Middle frontal gyrus (tissue), 1 donor: Measurements from ENCODE around the gene TUBB.
"Not testable (repeated sequence)": the region's sequence is repeated elsewhere in the genome, so short reads cannot be mapped to it uniquely, and the experiment has no call there.

Experiments used
- DNase-seq: peaks from one replicate; pipeline ENCODE4 v3.0.0-alpha.2; 2015; ENCODE audit warnings: low spot score; ENCODE audit errors: extremely low spot score

The TUBB gene

DNA sequence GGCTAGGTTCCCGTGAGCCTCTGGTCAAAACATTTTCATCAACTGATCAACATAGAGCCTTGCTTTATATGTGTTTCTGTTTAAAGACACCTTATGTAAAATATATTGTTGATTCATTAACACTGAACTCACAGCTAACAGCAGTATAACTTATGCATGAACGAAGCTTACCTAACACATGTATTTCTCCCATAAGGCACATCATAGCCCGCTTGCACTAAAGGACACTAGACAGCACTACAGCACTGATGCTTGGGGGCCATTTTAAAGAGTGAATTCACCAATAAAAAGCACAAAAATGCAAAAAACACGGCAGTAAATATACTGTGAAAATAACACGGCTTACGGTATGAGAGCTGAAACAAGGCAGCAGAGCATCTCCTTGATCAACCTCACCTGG, 18.4 kb downstream of the TUBB start:
- no peak for DNase-seq

DNA sequence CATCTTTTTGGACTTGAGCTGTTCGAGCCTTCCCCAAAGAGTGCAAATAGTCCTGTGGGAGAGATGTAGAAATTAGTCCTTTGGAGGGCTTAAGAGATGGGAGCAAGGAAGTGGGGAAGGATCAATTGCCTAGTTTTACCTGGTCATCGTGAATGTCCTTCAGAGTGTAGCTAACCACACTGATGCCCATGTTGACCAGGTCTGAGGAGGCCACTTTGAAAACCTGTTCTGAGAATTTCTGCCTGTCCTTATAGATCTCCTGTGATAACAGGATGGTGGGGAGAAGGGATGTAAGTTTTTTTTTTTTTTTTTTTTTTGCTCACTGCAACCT, 20.4 kb downstream of the TUBB start:
- DNase-seq: no peak

GRCh38 chr6:30741063-30741779, 21.1 kb downstream of the TUBB start:
- no peak for DNase-seq

- no peak for DNase-seq
These were observed 21.7 kb downstream of the TUBB start for GRCh38 chr6:30741789-30742315.

DNA sequence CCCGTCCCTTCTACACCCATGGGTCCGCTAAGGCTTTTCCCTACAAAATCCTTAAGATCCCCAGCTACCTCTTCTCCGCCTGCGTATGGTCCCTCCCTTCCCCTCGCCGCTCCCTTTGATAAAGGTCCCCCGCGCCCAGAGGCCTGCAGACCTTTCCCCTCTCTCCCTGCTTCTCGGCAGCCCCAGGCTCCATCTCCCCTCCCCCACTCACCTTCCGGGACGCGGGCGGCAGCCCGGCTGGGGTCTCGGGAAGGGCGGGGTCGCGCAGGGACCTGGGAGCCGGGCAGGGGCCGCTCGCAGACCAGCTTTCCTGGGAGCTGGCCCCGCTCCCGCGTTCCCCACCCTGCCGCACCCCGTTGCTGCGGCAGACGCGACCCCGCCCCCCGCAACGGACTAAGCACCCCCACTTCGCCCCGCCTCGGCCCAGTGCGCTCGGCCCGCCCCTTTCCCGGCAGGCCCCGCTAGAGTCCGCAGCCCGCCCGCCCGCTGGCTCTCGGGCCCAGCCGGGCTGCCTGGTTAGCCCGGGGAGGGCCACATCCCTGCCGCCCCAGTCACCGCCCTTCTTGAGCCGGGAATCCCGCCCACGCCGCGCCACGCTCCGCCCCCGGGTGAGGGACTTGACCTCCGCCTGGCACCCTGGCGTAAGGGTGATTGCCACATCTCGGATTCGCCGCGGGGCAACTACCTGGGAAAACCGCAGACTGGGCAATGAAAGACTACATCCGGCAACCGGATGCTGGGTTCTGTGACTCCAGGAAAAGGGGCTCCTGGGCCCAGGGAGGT, 22.4 kb downstream of the TUBB start, which contains the start of gene FLOT1:
Gene FLOT1, minus strand, starts transcription at position 372 of the 783 bp plus-strand sequence. CDS start 498 bp downstream, outside the sequence.
- DNase-seq: peak; percentile 77

- DNase-seq: no peak
These were observed 23.2 kb downstream of the TUBB start for GRCh38 chr6:30743099-30744053.

DNA sequence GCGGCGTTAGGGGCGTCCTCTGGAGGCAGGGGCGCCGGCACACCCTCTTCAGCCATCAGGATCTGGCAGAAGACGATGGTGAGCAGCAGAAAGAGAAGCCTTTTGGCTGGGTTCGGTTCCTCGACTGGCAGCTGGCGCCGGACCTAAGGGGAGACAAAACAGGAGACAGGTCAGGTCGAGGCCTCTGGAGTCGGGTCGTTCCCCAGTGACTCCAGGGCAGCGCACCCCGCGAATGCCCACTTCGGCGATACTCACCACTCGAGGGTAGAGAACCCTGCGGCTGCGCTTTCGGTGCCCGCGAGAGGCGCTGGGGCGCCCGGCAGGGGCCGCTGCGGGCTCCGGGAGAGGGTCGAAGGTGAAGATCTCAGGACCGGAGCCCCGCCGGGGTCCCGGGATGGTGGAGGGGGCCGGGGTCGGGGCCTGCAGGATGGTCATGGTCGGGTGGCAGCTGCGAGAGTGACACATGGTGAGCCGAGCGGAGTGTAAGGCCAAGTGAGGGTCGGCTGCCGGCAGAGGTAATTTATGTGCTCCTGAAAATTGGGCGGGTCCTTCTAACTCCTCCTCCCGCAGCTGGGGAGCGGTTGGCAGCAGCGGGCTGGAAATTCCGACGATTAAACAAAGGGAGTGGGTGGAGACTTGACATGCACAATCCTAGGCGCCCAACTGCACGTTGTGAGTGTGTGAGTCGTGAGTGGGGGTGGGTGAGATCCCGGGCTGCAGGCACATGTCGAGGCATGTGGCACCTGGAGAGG, 24.1 kb downstream of the TUBB start, which contains the start of gene IER3:
Gene IER3, minus strand, starts transcription at position 494 of the 752 bp plus-strand sequence. Its CDS starts 29 bp downstream, at position 465.
- no peak for DNase-seq

DNA sequence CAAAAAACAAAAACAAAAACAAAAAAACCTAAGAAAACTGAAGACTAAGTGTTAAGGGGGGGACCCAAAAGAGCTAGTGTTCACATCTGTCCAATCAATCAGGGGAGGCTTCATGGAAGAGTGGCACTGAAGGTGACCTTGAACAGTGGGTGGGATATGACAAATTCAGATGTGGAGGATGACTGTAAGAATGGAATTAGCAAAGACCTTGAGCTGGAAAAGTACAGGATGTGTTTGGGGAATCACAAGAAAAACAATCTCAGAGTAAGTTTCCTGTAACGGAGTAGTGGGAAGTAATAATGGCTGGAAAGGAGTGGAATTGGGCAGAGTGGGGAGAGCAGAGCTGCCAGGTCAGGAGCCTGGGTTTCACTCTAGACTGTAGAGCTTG, 27.1 kb downstream of the TUBB start:
- no peak for DNase-seq

DNA sequence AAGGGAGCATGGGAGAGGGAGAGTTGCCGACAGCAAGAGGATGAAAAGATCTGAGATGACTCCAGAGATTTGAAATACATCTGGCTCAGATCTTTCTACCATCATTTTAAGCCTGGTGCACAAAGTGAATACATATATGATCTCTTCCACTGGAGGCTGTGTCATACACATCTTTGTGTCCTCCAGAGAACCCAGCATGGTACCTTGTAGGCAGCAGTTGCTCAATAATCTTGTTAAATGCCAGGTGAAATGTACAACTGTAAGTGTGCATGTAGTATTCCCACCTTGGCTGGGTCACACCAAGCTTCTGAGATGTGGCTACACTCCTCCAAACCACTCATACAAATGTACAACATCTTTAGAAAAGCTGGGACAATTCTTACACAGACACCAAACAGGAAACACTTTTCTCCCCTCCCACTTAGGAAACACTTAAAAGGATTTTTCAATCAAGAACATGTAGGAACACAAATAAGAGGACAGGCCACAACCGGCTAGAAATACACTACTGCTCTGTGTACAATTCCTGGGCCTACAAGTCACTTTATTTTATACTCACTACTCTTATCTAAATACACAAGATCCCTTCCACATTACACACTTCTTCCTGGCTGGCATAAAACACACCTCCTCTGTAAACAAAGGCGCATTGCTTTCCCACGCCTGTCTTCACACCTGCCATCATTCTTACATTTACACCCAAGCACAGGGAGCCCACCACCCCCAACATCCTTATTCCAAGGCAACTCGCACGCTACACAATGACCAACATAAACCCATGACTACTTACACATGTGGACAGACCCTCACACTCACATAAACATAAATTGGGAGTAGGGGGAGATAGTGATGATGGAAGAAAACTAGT, 28.0 kb downstream of the TUBB start:
- DNase-seq: no peak

DNA sequence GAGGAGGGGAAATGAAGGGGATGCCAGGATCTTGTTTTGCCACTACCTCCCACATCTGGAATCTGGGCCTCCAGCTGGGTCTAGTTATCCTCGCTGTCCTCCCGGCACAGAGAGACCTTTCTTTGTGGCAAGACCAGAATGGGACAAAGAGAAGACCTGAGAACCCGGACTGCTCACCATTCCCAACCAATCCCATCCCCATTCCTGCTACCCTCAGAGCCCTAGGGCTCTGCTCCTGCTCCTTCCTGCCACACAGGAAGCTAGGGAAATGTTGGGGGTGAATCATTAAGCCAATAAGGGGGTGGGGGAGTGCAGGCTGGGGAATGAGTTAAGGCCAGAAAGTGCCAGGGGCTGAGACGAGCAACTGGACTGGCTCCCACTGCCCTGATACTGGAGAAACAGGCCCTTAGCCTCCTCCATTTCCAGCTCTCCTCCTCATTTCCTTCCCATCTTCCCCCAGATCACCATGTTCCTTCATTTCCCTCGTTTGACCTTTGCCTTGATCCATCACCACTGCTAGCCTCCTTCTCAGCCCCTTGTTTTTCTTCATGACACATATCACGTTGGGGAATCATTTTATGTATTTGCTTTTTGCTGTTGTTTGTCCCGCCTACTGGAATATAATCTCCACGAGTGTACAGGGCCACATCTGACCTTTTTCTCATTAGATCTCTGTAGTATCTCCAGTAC, 28.8 kb downstream of the TUBB start:
- DNase-seq: no peak

DNA sequence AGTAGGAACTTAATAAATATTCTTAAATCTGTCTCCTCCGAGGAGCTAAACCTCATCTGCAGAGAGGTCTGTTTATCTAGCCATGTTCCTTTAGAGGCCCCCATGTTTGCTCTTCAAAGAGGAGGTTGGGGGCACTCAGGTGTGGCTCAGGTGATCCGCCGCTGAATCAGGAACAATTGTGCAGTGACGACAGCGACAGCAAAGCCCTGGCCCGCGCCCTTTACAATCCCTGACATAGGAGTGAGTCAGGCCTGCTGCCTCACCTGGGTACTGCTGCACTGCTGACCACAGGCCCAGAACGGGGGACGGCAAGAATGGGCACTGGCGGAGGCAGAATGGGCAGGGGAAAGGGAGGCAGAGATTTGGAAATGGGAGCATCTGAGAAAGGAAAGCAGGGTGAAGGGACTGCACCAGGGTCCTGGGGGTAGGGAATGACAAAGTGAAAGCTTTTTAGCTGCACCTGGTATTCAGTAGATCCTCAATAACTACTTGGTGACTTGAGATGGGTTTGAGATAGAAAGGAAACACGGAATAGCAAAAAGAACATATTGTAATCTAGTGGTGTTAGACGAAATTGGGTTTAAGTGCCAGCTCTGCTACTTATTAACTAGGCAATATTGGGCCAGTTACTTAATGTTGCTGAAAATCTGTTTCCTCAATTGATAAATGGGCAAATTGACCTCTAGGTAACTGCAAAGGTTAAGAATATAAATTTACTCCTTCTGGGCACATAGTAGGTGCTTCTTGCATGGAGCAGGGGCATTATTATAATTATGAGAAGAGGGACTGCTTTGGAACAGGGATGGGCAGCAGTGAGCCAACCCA, 29.6 kb downstream of the TUBB start:
- DNase-seq: no peak

- no peak for DNase-seq
These were observed 30.2 kb downstream of the TUBB start for GRCh38 chr6:30750379-30750668.

- DNase-seq: no peak
These were observed 32.2 kb downstream of the TUBB start for GRCh38 chr6:30752157-30752927.

DNA sequence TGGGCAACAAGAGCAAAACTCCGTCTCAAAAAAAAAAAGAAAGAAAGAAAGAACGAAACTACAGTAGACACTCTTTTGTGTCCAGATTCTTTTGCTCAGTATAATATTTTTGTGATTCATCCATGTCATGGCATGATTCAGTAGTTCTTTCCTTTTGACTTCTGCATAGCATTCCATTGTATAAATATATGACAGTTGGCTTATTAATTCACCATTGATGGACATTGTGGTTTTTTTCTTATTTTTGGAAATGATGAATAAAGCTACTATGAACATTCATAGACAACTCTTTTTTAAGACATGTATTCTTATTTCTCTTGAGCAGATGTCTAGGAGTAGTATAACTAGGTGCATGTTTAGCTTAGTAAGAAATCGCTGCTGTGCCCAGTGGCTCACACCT, 34.5 kb downstream of the TUBB start:
- no peak for DNase-seq

DNA sequence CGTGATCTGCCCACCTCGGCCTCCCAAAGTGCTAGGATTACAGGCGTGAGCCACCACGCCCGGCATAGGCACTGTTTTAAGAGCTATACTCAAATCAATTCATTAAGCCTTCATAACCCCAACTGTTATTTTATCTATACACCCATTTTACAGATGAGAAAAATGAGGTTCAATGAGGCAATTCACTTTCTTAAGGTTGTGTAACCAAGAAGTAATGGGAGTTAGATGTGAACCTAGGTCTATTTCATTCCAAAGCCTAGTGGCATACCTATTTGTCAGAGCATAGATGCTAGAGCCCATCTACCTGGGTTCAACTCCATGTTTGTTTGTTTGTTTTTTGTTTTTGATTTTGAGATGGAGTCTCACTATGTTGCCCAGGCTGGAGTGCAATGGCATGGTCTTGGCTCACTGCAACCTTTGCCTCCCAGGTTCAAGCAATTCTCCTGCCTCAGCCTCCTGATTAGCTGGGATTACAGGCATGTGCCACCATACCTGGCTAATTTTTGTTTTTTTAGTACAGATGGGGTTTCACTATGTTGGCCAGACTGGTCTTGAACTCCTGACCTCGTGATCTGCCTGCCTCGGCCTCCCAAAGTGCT, 36.4 kb downstream of the TUBB start:
- not testable (repeated sequence) for DNase-seq

DNA sequence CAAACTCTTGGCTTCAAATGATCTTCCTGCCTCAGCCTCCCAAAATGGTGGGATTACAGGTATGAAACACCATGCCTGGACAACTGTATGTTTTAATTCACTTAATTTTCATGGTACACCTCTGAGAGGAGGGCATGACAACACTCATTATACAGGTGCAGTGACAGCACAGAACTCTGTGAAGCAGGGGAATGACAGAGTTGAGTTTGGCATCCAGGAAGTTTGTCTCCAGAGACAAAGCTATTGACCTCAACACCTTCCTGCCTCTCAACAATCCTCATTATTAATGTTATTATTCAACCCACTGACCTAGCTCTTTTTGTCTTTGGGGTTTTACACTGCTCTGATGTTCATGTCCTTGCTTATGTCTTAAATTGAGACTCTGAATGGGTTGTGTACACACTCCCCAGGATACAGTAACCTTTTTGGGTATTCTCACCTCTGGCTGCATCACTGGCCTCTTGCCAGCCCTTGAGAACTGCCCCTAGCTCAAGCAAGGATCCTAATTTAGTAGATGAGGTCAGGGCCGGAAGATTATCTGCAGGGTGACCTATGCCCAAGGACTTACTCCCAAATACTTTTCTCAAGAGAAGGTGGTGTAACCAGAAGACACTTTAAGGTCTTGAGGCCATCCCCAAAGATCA, 37.2 kb downstream of the TUBB start:
- no peak for DNase-seq
